ENCODE results near the gene GMDS. TPM values are rescaled to one million over a fixed set of nuclear protein-coding genes. Genes with fewer than 3 reads are reported as not detected.

The GMDS gene
- total RNA-seq, 2 experiments from 2014 or later = 36.6 to 42.8 TPM

GRCh38 chr6:2008383-2008976, 236.9 kb downstream of the GMDS start:
- H3K9me3 Mint-ChIP-seq = peaks cover 2% of the 10 kb centered on the region

GRCh38 chr6:2007165-2007564, 238.2 kb downstream of the GMDS start:
- H3K9me3 Mint-ChIP-seq = peaks cover 4% of the 10 kb centered on the region
- intact Hi-C loops (cut with micrococcal nuclease) = no loop called here
- no peaks in the 10 kb centered on the region for H3K4me1 Mint-ChIP-seq (ENCODE audit: low read depth)
- no peaks in the 10 kb centered on the region for H3K27me3 Mint-ChIP-seq
- H3K4me3 Mint-ChIP-seq = no peak overlapping the region
- TF ChIP-seq CTCF (IDR thresholded peaks at IDR 0.05) = no peak
- peaks cover 24% of the 10 kb centered on the region for H3K36me3 Mint-ChIP-seq (ENCODE audit: low read depth)
- no peak overlapping the region for H3K27ac Mint-ChIP-seq
- DNase-seq (no peak), ATAC-seq (no peak)
- ChIA-PET POLR2A (no interaction called here), CTCF (interaction anchor here (1.3 kb wide), 1 partner anchor 18 kb away, joined by 3 read pairs; no protein-coding TSS in a partner anchor)

More at GRCh38 chr6:2008383-2008976, 236.9 kb downstream of the GMDS start:
- no peak overlapping the region for H3K27ac Mint-ChIP-seq
- intact Hi-C loops (cut with micrococcal nuclease) = no loop called here
- H3K4me1 Mint-ChIP-seq (ENCODE audit: low read depth) = no peaks in the 10 kb centered on the region
- no peak overlapping the region for H3K4me3 Mint-ChIP-seq
- no peak for ATAC-seq
- ChIA-PET POLR2A (no interaction called here), CTCF (no interaction called here)
- peaks cover 27% of the 10 kb centered on the region for H3K36me3 Mint-ChIP-seq (ENCODE audit: low read depth)
- TF ChIP-seq CTCF (IDR thresholded peaks at IDR 0.05) = no peak
- no peak for DNase-seq
- H3K27me3 Mint-ChIP-seq = no peaks in the 10 kb centered on the region

GRCh38 chr6:2004888-2005287, 240.5 kb downstream of the GMDS start:
- ChIA-PET POLR2A (interaction anchor here (1.1 kb wide), 1 partner anchor 11 kb away, joined by 3 read pairs; no protein-coding TSS in a partner anchor), CTCF (no interaction called here)
- intact Hi-C loops (cut with micrococcal nuclease) = no loop called here
- TF ChIP-seq CTCF (IDR thresholded peaks at IDR 0.05) = no peak
- no peak for ATAC-seq
- Mint-ChIP-seq H3K27ac (no peak overlapping the region), H3K27me3 (no peaks in the 10 kb centered on the region), H3K4me1 (ENCODE audit: low read depth) (no peaks in the 10 kb centered on the region), H3K9me3 (peaks cover 6% of the 10 kb centered on the region), H3K4me3 (no peak overlapping the region), H3K36me3 (ENCODE audit: low read depth) (peaks cover 17% of the 10 kb centered on the region)
- DNase-seq = no peak

- H3K27me3 Mint-ChIP-seq = no peaks in the 10 kb centered on the region
- ATAC-seq (no peak), DNase-seq (no peak)
- TF ChIP-seq CTCF (IDR thresholded peaks at IDR 0.05) = no peak
- H3K4me3 Mint-ChIP-seq = no peak overlapping the region
- H3K36me3 Mint-ChIP-seq (ENCODE audit: low read depth) = peaks cover 7% of the 10 kb centered on the region
- peaks cover 7% of the 10 kb centered on the region for H3K9me3 Mint-ChIP-seq
- CTCF ChIA-PET = interaction anchor here (1.2 kb wide), 1 partner anchor 16 kb away, joined by 3 read pairs; no protein-coding TSS in a partner anchor
- POLR2A ChIA-PET = no interaction called here
- no peak overlapping the region for H3K27ac Mint-ChIP-seq
- intact Hi-C loops (cut with micrococcal nuclease) = no loop called here
- no peaks in the 10 kb centered on the region for H3K4me1 Mint-ChIP-seq (ENCODE audit: low read depth)
These were observed 244.4 kb downstream of the GMDS start for GRCh38 chr6:2000962-2001361.

GRCh38 chr6:1997702-1998101, 247.7 kb downstream of the GMDS start:
- H3K36me3 Mint-ChIP-seq (ENCODE audit: low read depth) = peaks cover 8% of the 10 kb centered on the region
- no peaks in the 10 kb centered on the region for H3K27me3 Mint-ChIP-seq
- peaks cover 7% of the 10 kb centered on the region for H3K9me3 Mint-ChIP-seq
- H3K27ac Mint-ChIP-seq = no peak overlapping the region
- peaks cover 12% of the 10 kb centered on the region for H3K4me1 Mint-ChIP-seq (ENCODE audit: low read depth)
- intact Hi-C loops (cut with micrococcal nuclease) = no loop called here
- no peak for TF ChIP-seq CTCF (IDR thresholded peaks at IDR 0.05)
- POLR2A ChIA-PET = no interaction called here
- CTCF ChIA-PET = no interaction called here
- no peak overlapping the region for H3K4me3 Mint-ChIP-seq
- DNase-seq (no peak), ATAC-seq (no peak)
